ENCODE data around the gene KANK4.

DNA sequence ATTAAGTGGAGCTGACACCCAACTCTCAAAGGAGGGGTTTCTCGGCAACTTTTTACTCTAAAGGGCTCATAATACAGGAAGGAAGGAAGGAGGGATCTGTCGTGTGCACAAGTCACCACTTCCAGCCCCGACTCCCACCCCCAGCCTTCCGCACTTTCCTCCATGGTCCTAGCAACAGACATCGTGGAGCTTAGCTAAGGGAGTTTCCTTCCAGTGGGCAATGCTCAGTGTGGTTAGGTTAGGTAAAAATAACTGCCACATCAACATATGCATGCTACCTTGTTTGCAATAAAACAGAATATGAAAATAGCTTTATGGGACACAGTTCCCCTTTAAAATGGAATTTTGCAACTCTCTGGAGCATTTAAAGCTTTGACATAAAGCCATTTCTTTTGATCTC lies 35.2 kb downstream of the KANK4 start:
- TF ChIP-seq, protein P1, sequence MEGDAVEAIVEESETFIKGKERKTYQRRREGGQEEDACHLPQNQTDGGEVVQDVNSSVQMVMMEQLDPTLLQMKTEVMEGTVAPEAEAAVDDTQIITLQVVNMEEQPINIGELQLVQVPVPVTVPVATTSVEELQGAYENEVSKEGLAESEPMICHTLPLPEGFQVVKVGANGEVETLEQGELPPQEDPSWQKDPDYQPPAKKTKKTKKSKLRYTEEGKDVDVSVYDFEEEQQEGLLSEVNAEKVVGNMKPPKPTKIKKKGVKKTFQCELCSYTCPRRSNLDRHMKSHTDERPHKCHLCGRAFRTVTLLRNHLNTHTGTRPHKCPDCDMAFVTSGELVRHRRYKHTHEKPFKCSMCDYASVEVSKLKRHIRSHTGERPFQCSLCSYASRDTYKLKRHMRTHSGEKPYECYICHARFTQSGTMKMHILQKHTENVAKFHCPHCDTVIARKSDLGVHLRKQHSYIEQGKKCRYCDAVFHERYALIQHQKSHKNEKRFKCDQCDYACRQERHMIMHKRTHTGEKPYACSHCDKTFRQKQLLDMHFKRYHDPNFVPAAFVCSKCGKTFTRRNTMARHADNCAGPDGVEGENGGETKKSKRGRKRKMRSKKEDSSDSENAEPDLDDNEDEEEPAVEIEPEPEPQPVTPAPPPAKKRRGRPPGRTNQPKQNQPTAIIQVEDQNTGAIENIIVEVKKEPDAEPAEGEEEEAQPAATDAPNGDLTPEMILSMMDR (IDR thresholded peaks at IDR 0.05; ENCODE audit: low read depth, low read length) = no peak
- no peak for TF ChIP-seq MYC (IDR thresholded peaks at IDR 0.05; ENCODE audit: low read depth, low read length)
